HUDEP-2 (cell line): ENCODE data around the gene WBP1L.

Source experiments
- DNase-seq, 76 experiments: peaks; one replicate each; lab custom pipeline; 2025; ENCODE audit not compliant: unreplicated experiment in 76 of 76; lab: John Stamatoyannopoulos, UW

Gene WBP1L

GRCh38 chr10:102776779-102777456 lies 33.2 kb downstream of the WBP1L start:
- peak in 71 of 76 experiments; percentile 18 to 90 (median 68) for DNase-seq

GRCh38 chr10:102777711-102778453 lies 34.1 kb downstream of the WBP1L start:
- no peak for DNase-seq

- DNase-seq, result no peak
Observed at GRCh38 chr10:102778781-102779180, 35.0 kb downstream of the WBP1L start.

- peak in 15 of 76 experiments; percentile 5 to 54 (median 30) for DNase-seq
Observed at GRCh38 chr10:102779680-102780526, 36.2 kb downstream of the WBP1L start.

GRCh38 chr10:102780527-102780808 lies 36.7 kb downstream of the WBP1L start:
- no peak for DNase-seq

GRCh38 chr10:102781090-102781920 lies 37.6 kb downstream of the WBP1L start:
- peak in 67 of 76 experiments; percentile 21 to 74 (median 50) for DNase-seq

- DNase-seq, result no peak
Observed at GRCh38 chr10:102781921-102782557, 38.3 kb downstream of the WBP1L start.

GRCh38 chr10:102782673-102783551 lies 39.2 kb downstream of the WBP1L start:
- no peak for DNase-seq

- DNase-seq, result no peak
Observed at GRCh38 chr10:102783568-102783967, 39.8 kb downstream of the WBP1L start.

- no peak for DNase-seq
Observed at GRCh38 chr10:102785818-102786217, 42.1 kb downstream of the WBP1L start.

GRCh38 chr10:102791754-102792395 lies 48.1 kb downstream of the WBP1L start:
- DNase-seq, result no peak

- DNase-seq, result no peak
Observed at GRCh38 chr10:102795453-102796406, 52.0 kb downstream of the WBP1L start.

- peak in 71 of 76 experiments; percentile 19 to 87 (median 69) for DNase-seq
Observed at GRCh38 chr10:102796407-102797176, 52.8 kb downstream of the WBP1L start.

GRCh38 chr10:102799691-102800471 lies 56.1 kb downstream of the WBP1L start:
- DNase-seq, result no peak

- no peak for DNase-seq
Observed at GRCh38 chr10:102800611-102801335, 57.0 kb downstream of the WBP1L start.
